ENCODE measurements around the gene CTSS. TPM values are rescaled to one million over a fixed set of nuclear protein-coding genes. Genes with fewer than 3 reads are reported as not detected.

Gene CTSS
- total RNA-seq, 1 experiment from 2014 or later: 0.66 TPM

- TF ChIP-seq FOXP4 (CRISPR knock-in tag; IDR thresholded peaks at IDR 0.05): no peak
- no peak for TF ChIP-seq HMGA2 (CRISPR knock-in tag; IDR thresholded peaks at IDR 0.05)
- TF ChIP-seq ERG (CRISPR knock-in tag; IDR thresholded peaks at IDR 0.05): no peak
These were observed 41.9 kb upstream of the CTSS start (continued) for GRCh38 chr1:150807249-150808023.

- H3K4me3 Mint-ChIP-seq: no peak overlapping the region
- no peaks in the 10 kb centered on the region for H3K27me3 Mint-ChIP-seq (ENCODE audit: low read depth)
- TF ChIP-seq ZSCAN18 (CRISPR knock-in tag; IDR thresholded peaks at IDR 0.05): no peak
- TF ChIP-seq EMX1 (CRISPR knock-in tag; IDR thresholded peaks at IDR 0.05): no peak
- TF ChIP-seq USF2 (CRISPR knock-in tag; IDR thresholded peaks at IDR 0.05): no peak
- no peak for TF ChIP-seq ZBTB43 (CRISPR knock-in tag; IDR thresholded peaks at IDR 0.05)
- TF ChIP-seq MYBL2 (CRISPR knock-in tag; IDR thresholded peaks at IDR 0.05): no peak
- TF ChIP-seq FOXP4 (CRISPR knock-in tag; IDR thresholded peaks at IDR 0.05): no peak
- TF ChIP-seq SOX15 (CRISPR knock-in tag; IDR thresholded peaks at IDR 0.05): no peak
- TF ChIP-seq E2F1 (CRISPR knock-in tag; IDR thresholded peaks at IDR 0.05): no peak
- no peak for TF ChIP-seq CBFB (CRISPR knock-in tag; IDR thresholded peaks at IDR 0.05; ENCODE audit: low read depth)
- TF ChIP-seq TCF7 (CRISPR knock-in tag; IDR thresholded peaks at IDR 0.05; ENCODE audit: low read depth): no peak
- TF ChIP-seq TEAD1 (CRISPR knock-in tag; IDR thresholded peaks at IDR 0.05): no peak
- H3K36me3 Mint-ChIP-seq: no peaks in the 10 kb centered on the region
- CTCF ChIA-PET: interaction anchor here (1.2 kb wide), 1 partner anchor 117 kb away, joined by 4 read pairs; no protein-coding TSS in a partner anchor
- peaks cover 33% of the 10 kb centered on the region for H3K4me1 Mint-ChIP-seq
- H3K27ac Mint-ChIP-seq: no peak overlapping the region
- DNase-seq (ENCODE audit: low spot score) (no peak), ATAC-seq (peak; percentile 15; the same call in 1 of the 2 replicates)
- H3K9me3 Mint-ChIP-seq: no peaks in the 10 kb centered on the region
- POLR2A ChIA-PET: no interaction called here
These were observed 40.3 kb upstream of the CTSS start for GRCh38 chr1:150805899-150806298.

Measured in WTC11 (cell line).